ENCODE measurements around the gene WNT8B. TPM values are rescaled to one million over a fixed set of nuclear protein-coding genes. Genes with fewer than 3 reads are reported as not detected.

The WNT8B gene
- total RNA-seq, 4 donors from 2014 or later = not detected

- TF ChIP-seq, protein P1, sequence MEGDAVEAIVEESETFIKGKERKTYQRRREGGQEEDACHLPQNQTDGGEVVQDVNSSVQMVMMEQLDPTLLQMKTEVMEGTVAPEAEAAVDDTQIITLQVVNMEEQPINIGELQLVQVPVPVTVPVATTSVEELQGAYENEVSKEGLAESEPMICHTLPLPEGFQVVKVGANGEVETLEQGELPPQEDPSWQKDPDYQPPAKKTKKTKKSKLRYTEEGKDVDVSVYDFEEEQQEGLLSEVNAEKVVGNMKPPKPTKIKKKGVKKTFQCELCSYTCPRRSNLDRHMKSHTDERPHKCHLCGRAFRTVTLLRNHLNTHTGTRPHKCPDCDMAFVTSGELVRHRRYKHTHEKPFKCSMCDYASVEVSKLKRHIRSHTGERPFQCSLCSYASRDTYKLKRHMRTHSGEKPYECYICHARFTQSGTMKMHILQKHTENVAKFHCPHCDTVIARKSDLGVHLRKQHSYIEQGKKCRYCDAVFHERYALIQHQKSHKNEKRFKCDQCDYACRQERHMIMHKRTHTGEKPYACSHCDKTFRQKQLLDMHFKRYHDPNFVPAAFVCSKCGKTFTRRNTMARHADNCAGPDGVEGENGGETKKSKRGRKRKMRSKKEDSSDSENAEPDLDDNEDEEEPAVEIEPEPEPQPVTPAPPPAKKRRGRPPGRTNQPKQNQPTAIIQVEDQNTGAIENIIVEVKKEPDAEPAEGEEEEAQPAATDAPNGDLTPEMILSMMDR (IDR thresholded peaks at IDR 0.05) = no peak
- no peak for TF ChIP-seq POLR2A (IDR thresholded peaks at IDR 0.05)
- peaks cover 0 to 52% (median 0%) of the 10 kb centered on the region in 3 donors for H3K36me3 ChIP-seq
Measured at GRCh38 chr10:100490531-100490930, 27.7 kb downstream of the WNT8B start.

DNA sequence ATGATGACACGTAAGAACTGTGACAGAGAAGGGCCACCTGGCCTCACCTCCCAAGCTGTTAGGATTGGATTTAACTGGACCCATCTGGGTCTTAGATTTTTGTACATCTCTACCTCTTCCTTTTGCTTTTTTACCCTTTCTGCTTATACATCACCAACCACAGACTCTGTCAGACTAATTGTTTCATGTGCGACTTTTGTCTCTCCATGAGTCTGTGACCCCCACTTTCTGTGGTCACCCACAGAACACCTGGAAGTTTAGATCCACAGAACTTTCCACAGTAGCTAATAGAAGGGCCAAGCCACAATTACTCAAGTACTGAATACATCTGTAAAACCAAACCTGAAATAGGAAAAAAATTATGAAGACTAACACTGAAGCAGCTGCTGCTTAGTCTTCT, 33.8 kb downstream of the WNT8B start:
- peaks cover 0 to 50% (median 0%) of the 10 kb centered on the region in 3 donors for H3K36me3 ChIP-seq
- H3K4me1 ChIP-seq = no peaks in the 10 kb centered on the region
- H3K4me3 ChIP-seq = no peak overlapping the region
- H3K9me3 ChIP-seq = no peaks in the 10 kb centered on the region
- no peak for DNase-seq
- no peak overlapping the region for H3K27ac ChIP-seq
- TF ChIP-seq, protein P1 (IDR thresholded peaks at IDR 0.05) = no peak
- no peak for TF ChIP-seq POLR2A (IDR thresholded peaks at IDR 0.05)
- no peaks in the 10 kb centered on the region for H3K27me3 ChIP-seq

More at GRCh38 chr10:100490531-100490930, 27.7 kb downstream of the WNT8B start:
- Histone ChIP-seq H3K27me3 (no peaks in the 10 kb centered on the region), H3K9me3 (no peaks in the 10 kb centered on the region), H3K4me3 (no peak overlapping the region), H3K27ac (no peak overlapping the region), H3K4me1 (no peaks in the 10 kb centered on the region)
- DNase-seq = no peak

- TF ChIP-seq, protein P1 (IDR thresholded peaks at IDR 0.05) = no peak
- no peak for TF ChIP-seq POLR2A (IDR thresholded peaks at IDR 0.05)
- no peaks in the 10 kb centered on the region for H3K9me3 ChIP-seq
- no peaks in the 10 kb centered on the region for H3K27me3 ChIP-seq
- H3K4me3 ChIP-seq = no peak overlapping the region
- H3K36me3 ChIP-seq = peaks cover 0 to 43% (median 0%) of the 10 kb centered on the region in 3 donors
- no peaks in the 10 kb centered on the region for H3K4me1 ChIP-seq
- no peak for DNase-seq
- H3K27ac ChIP-seq = no peak overlapping the region
Measured at GRCh38 chr10:100498059-100498458, 35.2 kb downstream of the WNT8B start.

GRCh38 chr10:100501423-100501822, 38.6 kb downstream of the WNT8B start:
- Histone ChIP-seq H3K27ac (no peak overlapping the region), H3K4me1 (no peaks in the 10 kb centered on the region), H3K4me3 (no peak overlapping the region), H3K27me3 (no peaks in the 10 kb centered on the region), H3K36me3 (peaks cover 0 to 27% (median 0%) of the 10 kb centered on the region in 3 donors), H3K9me3 (no peaks in the 10 kb centered on the region)
- TF ChIP-seq, protein P1 (IDR thresholded peaks at IDR 0.05) = no peak
- no peak for TF ChIP-seq POLR2A (IDR thresholded peaks at IDR 0.05)
- DNase-seq = no peak

DNA sequence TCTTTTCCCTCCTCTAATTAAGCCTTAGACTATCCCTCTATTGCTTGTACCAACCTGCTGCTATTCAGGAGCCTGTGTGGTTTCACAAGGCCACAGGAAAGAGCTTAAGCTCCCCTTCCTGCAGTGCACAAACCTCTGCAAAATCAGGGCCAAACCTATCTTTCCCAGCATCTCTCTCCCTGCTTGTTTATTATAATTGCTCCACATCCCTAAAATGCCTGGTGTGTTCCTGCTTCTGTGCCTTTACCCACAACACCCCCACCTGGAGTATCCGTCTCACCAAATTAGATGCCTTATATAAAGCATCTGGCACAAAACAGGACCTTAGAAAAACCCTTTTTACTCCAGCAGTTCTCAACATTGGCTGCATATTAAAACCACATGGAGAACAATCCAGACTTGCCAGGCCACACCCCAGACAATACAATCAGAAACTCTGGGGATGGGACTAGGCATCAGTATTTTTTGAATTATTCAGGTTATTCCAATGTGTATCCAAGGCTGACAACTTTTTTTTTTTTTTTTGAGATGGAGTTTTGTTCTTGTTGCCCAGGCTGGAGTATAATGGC, 40.2 kb downstream of the WNT8B start:
- Histone ChIP-seq H3K27me3 (no peaks in the 10 kb centered on the region), H3K9me3 (no peaks in the 10 kb centered on the region), H3K36me3 (peaks cover 0 to 16% (median 0%) of the 10 kb centered on the region in 3 donors), H3K27ac (no peak overlapping the region), H3K4me3 (no peak overlapping the region), H3K4me1 (no peaks in the 10 kb centered on the region)
- no peak for DNase-seq
- TF ChIP-seq, protein P1 (IDR thresholded peaks at IDR 0.05) = no peak
- TF ChIP-seq POLR2A (IDR thresholded peaks at IDR 0.05) = no peak
